Measurements from ENCODE around the gene ISG15.
A peak's percentile ranks its signal among the peaks of the same experiment; 100 is the strongest.

ISG15 gene

DNA sequence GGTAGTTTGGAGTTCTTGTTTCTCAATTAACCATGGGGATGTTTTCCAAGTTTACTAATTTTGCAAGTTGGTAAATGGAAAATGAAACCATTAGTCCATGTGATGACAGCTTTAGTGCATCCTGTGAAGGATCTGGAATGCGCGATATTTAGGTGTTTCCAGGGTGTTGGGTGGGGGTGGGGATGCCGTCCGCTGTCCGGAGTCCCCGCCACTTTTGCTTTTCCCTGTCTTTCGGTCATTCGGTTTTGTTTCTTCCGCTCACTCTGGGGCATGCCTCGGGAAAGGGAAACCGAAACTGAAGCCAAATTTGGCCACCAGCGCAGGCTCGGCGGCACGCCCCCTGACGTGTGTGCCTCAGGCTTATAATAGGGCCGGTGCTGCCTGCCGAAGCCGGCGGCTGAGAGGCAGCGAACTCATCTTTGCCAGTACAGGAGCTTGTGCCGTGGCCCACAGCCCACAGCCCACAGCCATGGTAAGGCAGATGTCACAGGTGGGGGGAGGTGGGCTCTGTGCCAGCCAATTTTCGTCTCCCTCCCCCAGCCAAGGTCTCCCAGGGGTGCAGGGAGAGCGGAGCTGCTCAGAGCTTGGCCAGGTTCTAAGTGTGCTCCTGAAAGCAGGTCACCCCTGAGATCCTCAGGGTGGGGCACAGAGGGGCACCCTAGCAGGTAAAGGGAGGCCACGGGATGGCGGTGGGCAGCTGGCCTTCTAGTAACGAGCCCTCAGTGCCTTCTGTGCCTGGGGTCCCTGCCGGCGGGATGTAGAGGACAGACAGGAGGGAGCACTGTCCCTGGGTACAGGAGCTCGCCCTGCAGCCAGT lies at the start of gene ISG15:
Gene ISG15 (plus strand): TSS at position 393 of the 817 bp plus-strand sequence. CDS start 77 bp downstream, at position 470.
- peak; percentile 68 to 76 for DNase-seq (ENCODE audit: low read depth in 1 of 2, low spot score in 1 of 2)

- DNase-seq (ENCODE audit: low read depth in 1 of 2, low spot score in 1 of 2), result no peak
Measured at GRCh38 chr1:963746-964525, 49.4 kb upstream of the ISG15 start.

DNA sequence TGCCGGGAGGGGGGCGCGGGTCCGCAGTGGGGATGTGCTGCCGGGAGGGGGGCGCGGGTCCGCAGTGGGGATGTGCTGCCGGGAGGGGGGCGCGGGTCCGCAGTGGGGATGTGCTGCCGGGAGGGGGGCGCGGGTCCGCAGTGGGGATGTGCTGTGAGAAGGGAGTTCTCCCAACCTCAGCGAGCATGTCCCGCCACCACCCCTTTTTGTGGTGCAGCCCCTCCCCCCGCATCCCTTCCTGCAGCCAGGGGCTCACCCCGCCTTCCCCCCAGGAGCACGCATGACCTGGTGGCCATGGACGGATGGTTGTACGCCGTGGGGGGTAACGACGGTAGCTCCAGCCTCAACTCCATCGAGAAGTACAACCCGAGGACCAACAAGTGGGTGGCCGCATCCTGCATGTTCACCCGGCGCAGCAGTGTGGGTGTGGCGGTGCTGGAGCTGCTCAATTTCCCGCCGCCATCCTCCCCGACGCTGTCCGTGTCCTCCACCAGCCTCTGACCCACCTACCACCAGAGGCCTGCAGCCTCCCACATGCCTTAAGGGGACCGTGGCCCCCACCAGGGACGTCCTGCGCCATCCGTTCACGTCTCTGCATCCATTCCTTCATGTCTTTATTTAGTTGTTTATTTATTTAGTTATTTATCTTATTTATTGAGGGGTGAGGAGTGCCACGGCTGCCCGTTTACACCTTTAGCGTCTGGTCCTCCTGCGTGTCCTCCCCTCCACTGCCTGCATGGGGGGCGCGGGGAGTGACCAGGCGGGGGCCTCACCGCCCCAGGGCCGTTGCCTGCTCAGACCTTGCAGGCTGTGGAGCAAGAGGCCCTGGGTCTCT lies 48.4 kb upstream of the ISG15 start:
- DNase-seq (ENCODE audit: low read depth in 1 of 2, low spot score in 1 of 2), result no peak

- DNase-seq (ENCODE audit: low read depth in 1 of 2, low spot score in 1 of 2), result no peak
Measured at GRCh38 chr1:965526-966134, 47.7 kb upstream of the ISG15 start.

DNA sequence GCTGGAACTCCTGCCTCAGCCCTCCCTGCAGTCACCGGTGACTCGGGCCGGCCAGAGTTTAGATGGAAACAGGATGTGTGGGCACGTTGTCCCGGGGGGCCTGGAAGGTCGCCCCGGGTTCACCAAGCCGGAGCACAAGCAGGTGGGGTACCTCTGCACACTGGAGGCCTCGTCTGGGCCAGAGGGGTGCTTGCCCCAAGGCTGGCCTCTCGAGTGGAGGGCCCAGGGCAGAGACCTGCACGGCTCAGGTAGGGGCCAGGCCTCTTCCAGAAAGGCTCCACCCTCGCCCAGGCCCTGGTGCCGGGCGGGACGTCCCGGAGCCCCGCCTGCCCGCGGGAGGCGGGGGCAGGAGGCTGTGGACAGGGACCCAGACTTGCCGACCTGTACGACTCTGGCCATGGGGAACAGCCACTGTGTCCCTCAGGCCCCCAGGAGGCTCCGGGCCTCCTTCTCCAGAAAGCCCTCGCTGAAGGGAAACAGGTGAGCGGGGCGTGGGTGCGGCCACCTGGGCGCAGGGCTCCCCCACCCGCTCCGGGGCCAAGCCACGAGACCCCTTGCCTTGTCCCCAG lies 47.1 kb upstream of the ISG15 start, which contains the start of gene PLEKHN1:
Gene PLEKHN1 (plus strand): TSS at position 348 of the 569 bp plus-strand sequence. CDS start 50 bp downstream, at position 398.
- DNase-seq (ENCODE audit: low read depth in 1 of 2, low spot score in 1 of 2), result no peak

GRCh38 chr1:966704-967300 lies 46.5 kb upstream of the ISG15 start:
- peak; percentile 65 to 85 for DNase-seq (ENCODE audit: low read depth in 1 of 2, low spot score in 1 of 2)

DNA sequence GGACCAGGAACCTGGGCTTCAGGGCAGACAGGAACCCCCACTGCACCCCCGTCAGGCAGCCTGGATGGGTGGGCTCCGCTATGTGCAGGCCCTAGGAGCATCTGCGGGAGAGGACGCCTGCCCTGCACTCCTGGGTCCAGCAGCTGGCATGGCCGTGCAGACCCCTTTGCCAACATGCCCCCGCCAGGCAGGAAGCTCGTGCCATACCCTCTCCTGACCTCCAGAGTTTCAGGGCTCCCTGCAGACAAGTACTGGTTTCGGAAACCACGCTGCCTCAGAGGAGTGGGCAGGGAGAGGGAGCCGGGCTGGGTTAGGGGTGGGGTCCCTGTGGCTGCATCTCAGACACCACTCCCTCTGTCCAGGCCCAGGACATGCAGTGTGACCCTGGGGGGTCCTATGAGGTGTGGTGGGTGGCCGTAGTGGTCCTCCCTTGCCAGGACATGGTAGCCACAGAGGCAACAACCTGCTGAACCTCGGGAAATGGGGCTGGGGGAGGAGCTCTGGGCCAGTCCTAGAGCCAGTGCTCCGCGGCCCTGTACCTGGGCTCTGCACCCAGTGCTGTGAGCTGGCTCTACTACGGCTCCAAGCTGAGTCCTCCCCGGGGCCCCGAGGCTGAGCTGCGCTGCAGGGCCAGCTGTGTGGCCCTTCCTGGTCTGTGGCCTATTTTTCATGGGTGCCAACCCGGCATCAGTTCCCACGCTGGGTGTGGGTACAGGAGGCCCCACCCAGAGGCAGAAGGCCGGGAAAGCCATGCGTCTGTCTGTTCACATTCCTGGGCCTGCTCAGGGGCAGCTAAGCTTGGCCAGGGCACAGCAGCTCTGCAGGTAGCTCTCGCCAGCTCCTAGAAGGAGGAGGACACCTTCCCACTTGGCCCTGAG lies 45.6 kb upstream of the ISG15 start:
- no peak for DNase-seq (ENCODE audit: low read depth in 1 of 2, low spot score in 1 of 2)

DNA sequence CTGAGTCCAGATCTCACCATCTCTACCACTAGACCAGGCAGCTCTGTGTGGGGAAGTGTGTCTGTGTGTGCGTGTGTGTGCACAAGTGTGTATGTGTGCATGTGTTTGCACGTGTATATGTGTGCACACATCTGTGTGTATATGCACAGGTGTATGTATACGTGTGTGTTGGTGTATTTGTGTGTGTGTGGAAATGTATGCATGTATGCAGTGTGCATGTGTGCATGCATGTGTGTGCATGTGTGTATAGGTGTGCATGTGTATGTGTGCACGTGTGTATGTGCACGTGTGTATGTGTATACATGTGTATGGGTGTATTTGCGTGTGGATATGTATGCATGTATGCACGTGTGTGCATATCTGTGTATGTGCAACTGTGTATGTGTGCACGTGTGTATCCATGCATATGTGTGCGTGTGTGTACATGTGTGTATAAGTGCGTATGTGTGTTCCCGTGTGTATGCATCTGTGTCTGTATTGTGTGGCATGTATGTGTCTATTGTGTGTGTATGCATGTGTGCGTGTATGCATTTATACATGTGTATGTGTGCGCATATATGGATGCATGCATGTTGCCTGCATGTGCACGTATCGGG lies 43.9 kb upstream of the ISG15 start:
- no peak for DNase-seq (ENCODE audit: low read depth in 1 of 2, low spot score in 1 of 2)

GRCh38 chr1:970242-970972 lies 42.9 kb upstream of the ISG15 start:
- DNase-seq (ENCODE audit: low read depth in 1 of 2, low spot score in 1 of 2), result no peak

DNA sequence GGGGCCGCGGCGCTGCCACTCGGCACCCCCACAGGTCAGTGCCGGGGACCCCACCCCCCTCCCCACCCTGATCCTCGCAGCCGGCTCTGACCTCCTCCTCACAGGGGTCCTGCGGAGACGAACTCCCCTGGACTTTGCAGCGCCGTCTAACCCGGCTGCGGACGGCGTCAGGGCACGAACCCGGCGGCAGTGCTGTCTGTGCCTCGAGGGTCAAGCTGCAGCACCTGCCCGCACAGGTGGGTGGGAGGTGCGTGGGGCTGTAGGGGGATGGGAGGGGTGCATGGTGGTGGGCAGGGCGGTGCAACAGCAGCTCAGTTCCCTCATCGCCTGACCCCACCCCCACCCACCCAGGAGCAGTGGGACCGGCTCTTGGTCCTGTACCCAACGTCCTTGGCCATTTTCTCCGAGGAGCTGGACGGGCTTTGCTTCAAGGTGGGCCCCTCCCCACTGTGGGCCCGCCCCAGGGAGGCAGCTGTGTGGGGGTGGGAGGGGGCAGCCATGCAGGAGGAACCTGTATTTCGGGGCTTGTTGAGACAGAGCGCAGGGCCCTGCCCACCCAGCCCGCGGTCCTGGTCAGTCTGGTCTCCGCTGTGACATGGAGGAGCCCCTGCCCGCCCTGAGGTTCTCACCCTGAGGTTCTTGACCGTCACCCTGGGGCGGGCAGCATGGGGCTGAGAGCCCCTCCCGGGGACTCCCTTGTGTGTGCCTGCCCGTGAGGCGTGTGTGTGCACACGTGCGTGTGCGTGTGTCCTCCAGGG lies 42.1 kb upstream of the ISG15 start:
- no peak for DNase-seq (ENCODE audit: low read depth in 1 of 2, low spot score in 1 of 2)

DNA sequence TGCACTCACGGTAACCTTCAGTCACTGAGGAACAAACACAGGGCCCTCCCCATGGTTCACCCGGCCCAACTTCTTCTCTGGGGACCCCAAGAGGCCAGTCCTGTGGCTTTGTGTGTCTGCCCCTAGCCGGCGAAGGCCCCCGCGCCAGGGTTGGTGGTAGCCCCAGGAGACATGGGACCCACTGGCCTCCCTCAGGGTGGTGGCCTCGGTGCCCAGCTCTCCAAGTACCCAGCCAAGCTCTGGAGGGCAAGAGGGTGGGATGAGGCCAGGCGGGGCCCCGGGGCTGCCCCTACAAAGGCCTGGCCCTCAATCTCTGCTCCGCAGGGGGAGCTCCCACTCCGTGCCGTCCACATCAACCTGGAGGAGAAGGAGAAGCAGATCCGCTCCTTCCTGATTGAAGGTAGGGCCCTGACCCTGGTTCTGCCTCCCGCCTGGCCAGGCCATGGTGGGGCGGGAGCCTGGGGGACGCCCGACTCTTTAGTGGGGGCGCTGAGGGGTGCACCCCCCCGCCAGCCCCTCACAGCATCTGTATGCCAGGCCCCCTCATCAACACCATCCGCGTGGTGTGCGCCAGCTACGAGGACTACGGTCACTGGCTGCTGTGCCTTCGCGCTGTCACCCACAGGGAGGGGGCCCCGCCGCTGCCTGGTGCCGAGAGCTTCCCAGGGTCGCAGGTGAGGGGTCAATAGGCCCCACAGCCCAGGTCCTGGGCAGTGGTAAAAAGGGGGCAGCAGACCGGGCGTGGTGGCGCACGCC lies 41.4 kb upstream of the ISG15 start:
- DNase-seq (ENCODE audit: low read depth in 1 of 2, low spot score in 1 of 2), result no peak

DNA sequence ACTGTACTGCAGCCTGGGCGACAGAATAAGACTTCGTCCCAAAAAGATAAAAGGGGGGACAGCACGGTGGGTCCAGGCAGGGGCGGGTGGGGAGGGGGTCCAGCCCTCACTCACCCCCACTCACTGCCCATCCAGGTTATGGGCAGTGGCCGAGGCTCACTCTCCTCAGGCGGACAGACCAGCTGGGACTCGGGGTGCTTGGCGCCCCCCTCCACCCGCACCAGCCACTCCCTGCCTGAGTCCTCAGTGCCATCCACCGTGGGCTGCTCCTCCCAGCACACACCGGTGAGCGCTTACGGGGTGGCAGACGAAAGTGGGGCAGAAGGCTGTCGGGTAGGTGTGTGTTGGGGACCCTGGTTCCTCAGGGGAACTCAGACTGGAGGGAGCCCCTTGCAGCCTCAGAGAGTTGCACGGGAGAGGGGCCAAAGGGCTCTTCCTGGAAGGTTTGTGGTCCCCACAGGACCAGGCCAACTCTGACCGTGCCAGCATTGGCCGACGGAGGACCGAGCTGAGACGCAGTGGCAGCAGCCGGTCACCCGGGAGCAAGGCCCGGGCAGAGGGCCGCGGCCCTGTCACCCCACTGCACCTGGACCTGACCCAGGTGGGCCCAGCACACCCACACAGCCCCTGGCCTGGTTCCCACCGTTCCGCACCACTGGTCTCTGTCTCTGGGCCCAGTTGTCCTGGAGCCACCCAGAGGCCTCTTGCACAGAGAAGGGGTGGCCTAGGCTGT lies 40.4 kb upstream of the ISG15 start:
- no peak for DNase-seq (ENCODE audit: low read depth in 1 of 2, low spot score in 1 of 2)

- DNase-seq (ENCODE audit: low read depth in 1 of 2, low spot score in 1 of 2), result no peak
Measured at GRCh38 chr1:973459-974292, 39.6 kb upstream of the ISG15 start.

DNA sequence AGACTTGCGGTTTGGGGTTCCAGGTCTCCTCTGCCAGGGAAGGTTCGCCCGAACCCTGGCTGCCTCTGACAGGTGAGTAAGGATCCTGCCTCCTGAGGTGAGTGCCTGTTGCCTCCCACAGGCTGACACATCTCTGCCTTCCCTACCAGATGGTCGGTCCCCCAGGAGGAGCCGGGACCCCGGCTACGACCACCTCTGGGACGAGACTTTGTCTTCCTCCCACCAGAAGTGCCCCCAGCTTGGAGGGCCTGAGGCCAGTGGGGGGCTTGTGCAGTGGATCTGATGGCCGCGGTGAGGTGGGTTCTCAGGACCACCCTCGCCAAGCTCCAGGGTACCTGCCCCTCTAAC lies 39.0 kb upstream of the ISG15 start:
- no peak for DNase-seq (ENCODE audit: low read depth in 1 of 2, low spot score in 1 of 2)

GRCh38 chr1:974687-975328 lies 38.5 kb upstream of the ISG15 start:
- DNase-seq (ENCODE audit: low read depth in 1 of 2, low spot score in 1 of 2), result no peak

Measured in stimulated activated CD4-positive, alpha-beta T cell treated with anti-CD3 and anti-CD28 coated beads, Interleukin-15, amount 100 ng/mL, for 1 hour (primary cell).